DMS114 treated with DMSO at 0.1 percent for 48 hours (cell line): ENCODE data around the gene ANKRD13B.

ENCODE experiments used
- DNase-seq: peaks from one replicate; lab custom pipeline; 2025; ENCODE audit not compliant: unreplicated experiment; lab: John Stamatoyannopoulos, UW

ANKRD13B gene

GRCh38 chr17:29594519-29595090, 1.7 kb downstream of the ANKRD13B start:
- no peak for DNase-seq

GRCh38 chr17:29595107-29595942, 2.4 kb downstream of the ANKRD13B start:
- DNase-seq = no peak

GRCh38 chr17:29595943-29596774, 3.2 kb downstream of the ANKRD13B start:
- DNase-seq = no peak

GRCh38 chr17:29596811-29597210, 3.9 kb downstream of the ANKRD13B start:
- DNase-seq = no peak

GRCh38 chr17:29597361-29598172, 4.6 kb downstream of the ANKRD13B start:
- DNase-seq = no peak

GRCh38 chr17:29603109-29603674, 10.3 kb downstream of the ANKRD13B start:
- no peak for DNase-seq

- DNase-seq = no peak
These were observed 14.7 kb downstream of the ANKRD13B start for GRCh38 chr17:29607557-29608195.

- DNase-seq = no peak
These were observed 16.1 kb downstream of the ANKRD13B start for GRCh38 chr17:29608986-29609385.

GRCh38 chr17:29610395-29610794, 17.5 kb downstream of the ANKRD13B start:
- no peak for DNase-seq

- no peak for DNase-seq
These were observed 18.6 kb downstream of the ANKRD13B start for GRCh38 chr17:29611351-29612093.

- DNase-seq = no peak
These were observed 19.1 kb downstream of the ANKRD13B start for GRCh38 chr17:29612094-29612403.

- no peak for DNase-seq
These were observed 19.7 kb downstream of the ANKRD13B start for GRCh38 chr17:29612404-29613280.

- DNase-seq = no peak
These were observed 20.5 kb downstream of the ANKRD13B start for GRCh38 chr17:29613352-29613837.

- no peak for DNase-seq
These were observed 20.9 kb downstream of the ANKRD13B start for GRCh38 chr17:29613856-29614255.

GRCh38 chr17:29614349-29615047, 21.6 kb downstream of the ANKRD13B start:
- no peak for DNase-seq

GRCh38 chr17:29615048-29615385, 22.1 kb downstream of the ANKRD13B start:
- no peak for DNase-seq

- DNase-seq = peak; percentile 48
These were observed 22.8 kb downstream of the ANKRD13B start for GRCh38 chr17:29615492-29616299.
